ENCODE measurements around the gene PLEKHJ1.

The PLEKHJ1 gene

GRCh38 chr19:2194513-2195078 lies 41.5 kb downstream of the PLEKHJ1 start:
- DNase-seq, result no peak

- DNase-seq, result no peak
These were observed 42.3 kb downstream of the PLEKHJ1 start for GRCh38 chr19:2193807-2194206.

- no peak for DNase-seq
These were observed 43.3 kb downstream of the PLEKHJ1 start for GRCh38 chr19:2192862-2193261.

GRCh38 chr19:2191456-2192310 lies 44.4 kb downstream of the PLEKHJ1 start:
- DNase-seq, result no peak

- no peak for DNase-seq
These were observed 45.2 kb downstream of the PLEKHJ1 start for GRCh38 chr19:2190848-2191455.

GRCh38 chr19:2189880-2190279 lies 46.2 kb downstream of the PLEKHJ1 start:
- no peak for DNase-seq

- DNase-seq, result no peak
These were observed 47.3 kb downstream of the PLEKHJ1 start for GRCh38 chr19:2188708-2189385.

- DNase-seq, result no peak
These were observed 49.0 kb downstream of the PLEKHJ1 start for GRCh38 chr19:2187159-2187558.

- DNase-seq, result no peak
These were observed 49.9 kb downstream of the PLEKHJ1 start for GRCh38 chr19:2186071-2186846.

- no peak for DNase-seq
These were observed 50.4 kb downstream of the PLEKHJ1 start for GRCh38 chr19:2185734-2186070.

- DNase-seq, result no peak
These were observed 51.6 kb downstream of the PLEKHJ1 start for GRCh38 chr19:2184422-2184975.

Measured in activated CD4-positive, alpha-beta T cell treated with anti-CD3 and anti-CD28 coated beads for 1 hour (primary cell).